GM03348 (cell line): ENCODE measurements around the gene PCDH9.

Source experiments
- DNase-seq: peaks from one replicate; pipeline ENCODE4 v3.0.0; 2012; ENCODE audit warnings: low spot score

PCDH9 gene

DNA sequence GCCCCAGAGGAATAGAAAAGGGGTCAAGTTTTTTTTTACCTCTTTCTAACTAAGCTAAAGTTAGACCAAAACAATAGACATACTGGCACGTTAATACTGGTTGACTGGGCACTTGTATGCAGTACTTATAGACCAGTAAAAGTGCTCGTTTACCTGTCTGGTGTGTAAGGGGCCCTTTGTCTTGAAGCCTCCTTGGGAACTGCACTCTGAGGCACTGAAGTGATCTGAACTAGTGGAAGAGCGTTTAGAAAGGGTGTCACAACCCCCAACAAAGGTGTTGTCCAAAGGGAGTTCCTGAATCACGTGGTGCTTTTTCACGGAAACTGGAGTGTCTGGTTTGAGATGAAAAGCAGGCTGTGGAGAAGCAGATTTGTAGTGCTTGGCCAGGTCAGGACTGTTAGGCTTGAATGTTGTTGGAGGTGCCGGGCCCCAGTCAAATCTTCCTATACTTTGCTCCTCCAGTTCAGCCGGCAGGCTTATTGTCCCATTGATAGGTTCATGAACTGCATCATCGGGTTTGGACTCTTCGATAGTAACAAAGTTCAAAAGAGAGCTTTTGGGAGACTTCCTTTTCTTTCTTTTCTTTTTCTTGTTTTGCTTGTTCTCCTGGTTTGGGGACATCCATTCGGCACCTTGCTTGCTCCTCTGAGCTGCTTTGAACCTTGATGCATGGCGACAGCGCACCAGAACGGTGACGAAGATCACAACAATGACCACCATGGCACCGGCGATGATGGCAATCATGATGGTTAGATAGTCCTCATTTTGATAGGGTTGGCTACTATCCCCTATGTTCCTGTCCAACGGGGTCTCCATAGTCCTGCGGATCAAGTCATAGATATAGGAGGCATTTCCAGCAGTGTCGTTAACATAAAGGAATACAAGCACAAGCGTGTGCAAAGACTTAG is 4.6 kb downstream of the PCDH9 start:
- DNase-seq, result no peak

DNA sequence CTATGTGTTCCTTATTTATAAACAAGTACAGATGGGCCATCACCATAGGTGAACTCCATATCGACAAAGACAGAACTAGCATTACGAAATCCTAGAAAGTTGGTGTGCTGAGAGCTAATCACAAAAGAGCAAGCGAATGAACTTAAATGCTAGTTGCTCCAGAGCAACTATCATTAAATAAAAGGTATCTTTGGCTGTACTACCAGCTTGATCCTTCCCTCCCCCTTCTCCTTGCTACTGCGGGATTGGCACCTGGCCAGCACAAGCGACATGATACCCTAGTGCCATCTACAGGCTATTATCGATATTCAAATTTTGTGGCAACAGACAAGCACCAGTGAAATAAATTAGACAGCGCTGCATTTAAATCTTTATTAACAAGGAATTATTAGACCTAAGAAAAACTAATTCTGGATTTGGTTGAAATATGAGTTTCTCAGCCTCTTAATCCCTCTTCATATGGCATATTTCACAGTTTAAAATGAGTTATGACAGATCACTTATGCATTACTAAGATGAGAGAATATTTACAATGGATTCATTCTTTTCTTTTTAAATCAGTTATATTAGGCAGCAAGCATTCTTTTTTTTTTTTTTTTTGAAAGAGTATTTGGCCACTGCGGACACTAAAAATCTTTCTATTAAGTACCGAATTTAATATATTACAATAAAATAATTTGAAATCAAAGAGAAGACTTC is 5.8 kb downstream of the PCDH9 start:
- peak; percentile 59 for DNase-seq

DNA sequence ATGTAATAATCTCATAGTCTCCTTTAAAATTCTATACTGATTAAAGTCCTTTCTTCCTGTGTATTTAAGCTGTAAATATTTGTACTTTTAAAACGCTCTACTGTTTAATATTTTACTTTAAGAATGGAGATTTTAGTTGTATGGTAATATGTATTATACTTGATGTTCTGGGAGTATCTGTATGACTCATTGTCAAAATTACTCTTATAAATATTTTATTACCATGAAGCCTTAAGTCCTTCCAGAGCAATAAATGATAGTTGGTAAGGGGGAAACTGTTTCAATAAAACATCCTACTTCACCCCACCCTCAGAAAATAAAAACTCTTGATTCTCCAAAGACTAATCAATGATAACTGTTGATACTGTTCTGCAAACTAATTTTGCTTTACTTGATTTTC is 6.4 kb downstream of the PCDH9 start:
- no peak for DNase-seq

DNA sequence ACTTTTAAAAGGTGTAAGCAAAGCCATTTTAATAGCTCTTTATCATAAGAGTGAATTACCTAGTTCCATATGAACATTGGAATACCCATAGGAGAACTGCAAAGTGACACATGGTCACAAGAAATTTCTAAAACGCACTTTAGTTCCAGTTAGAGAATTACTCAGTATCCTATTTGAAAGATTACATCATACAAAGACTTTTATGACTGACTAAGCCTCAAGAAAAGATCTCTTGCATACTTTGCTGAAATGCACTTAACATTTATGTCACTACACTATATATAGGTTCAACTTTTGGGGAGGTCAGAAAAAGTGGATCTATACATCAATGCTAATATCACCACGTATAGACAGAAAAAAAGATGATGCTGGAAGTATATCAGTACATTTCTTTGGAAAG is 7.1 kb downstream of the PCDH9 start:
- peak; percentile 13 for DNase-seq

DNA sequence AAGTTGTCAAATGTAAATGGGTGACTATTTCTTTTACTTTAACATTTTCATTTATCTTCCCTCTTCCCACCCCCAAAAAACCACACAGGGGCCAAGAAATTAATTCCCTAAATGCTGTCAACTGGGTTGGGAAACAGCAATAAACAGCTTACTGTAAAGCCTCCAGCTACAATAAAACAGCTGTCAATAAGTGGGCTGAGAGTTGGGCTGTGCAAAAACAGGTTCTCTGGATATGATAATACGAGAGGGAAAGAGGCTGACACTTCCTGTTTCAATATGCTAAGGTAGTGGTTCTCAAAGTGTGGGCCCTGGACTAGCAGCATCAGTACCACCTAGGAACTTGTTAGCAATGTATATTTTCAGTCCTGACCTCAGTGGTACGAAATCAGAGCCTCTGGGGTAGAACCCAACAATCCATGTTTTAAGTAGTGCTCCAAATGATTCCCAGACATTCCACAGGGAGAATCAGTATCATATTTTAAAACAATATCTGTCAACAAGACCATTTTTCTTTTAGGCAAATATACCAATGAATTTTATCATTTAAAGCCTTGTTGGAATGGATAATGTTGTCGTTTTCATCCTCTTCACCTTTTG is 8.4 kb downstream of the PCDH9 start:
- DNase-seq, result no peak

DNA sequence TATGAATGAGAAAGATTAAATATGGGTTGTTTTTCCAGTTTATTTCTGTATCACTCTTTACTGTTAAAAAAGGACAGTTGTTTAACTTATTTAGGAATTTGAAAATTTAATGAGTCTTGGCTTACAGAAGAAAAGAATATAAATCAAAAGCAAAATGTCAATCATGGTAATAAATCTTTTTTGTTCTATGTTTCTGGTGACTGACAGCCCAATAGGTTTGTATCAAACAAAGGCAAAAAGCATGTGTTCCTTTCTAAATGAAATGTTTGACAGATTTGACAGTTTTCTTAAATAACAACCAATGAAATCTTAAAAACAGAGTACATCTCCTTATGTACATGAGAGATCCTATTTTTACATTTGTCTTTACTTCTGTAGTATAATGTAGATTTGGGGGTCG is 11.0 kb downstream of the PCDH9 start:
- no peak for DNase-seq

DNA sequence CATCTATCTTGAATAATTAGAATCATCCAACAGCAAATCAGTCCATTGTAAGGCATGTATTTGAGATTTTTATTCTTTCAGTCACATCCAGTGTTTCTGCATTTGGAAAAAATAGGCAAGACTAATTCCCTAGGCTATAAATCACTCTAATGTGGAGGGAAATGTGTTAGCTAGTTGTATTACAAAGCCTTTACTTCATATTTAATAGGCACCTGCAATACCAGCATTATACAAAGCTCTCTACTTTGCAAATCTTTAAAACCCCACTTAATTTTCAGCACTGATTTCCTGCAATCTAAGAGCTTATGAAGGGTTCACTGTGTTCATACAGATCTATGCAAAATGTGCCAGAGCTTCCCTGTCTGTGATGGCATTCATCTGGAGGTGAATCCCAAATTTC is 12.3 kb downstream of the PCDH9 start:
- no peak for DNase-seq

DNA sequence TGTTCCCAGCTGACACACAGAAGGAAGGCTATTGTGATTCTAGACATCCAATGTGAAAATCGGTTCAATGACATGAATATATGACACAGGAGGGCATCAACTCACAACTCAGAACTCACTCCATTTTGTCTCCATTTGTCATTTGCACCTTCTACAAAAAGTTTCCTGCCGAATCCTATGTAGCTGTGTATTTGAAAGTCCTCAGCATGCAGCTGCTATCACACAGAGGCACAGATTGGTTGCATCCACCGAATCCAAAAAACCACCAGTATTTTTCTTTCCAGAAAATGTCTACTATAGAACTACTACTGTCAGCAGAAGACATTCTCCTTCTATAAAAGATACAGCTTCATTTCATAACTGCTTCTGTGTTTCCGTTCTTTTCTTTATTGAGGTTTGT is 13.3 kb downstream of the PCDH9 start:
- no peak for DNase-seq

DNA sequence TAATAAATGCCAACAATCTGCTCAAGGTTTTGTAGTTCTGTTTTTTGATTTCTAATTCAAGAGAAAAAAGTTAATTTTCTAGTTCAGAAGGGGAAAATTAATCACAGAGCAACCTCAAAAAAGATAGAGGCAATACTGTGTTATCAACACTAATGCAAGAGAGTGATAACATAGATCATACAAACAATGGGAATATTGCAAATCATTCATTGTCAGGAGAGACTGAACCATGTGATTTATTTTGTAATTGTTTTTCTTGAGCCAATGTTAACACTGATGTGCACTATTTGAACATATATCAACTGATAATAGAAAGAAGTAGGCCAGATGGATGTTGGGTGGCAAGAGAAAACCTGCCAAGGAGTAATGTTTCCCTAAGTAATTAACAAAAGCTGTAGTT is 19.9 kb downstream of the PCDH9 start:
- no peak for DNase-seq

DNA sequence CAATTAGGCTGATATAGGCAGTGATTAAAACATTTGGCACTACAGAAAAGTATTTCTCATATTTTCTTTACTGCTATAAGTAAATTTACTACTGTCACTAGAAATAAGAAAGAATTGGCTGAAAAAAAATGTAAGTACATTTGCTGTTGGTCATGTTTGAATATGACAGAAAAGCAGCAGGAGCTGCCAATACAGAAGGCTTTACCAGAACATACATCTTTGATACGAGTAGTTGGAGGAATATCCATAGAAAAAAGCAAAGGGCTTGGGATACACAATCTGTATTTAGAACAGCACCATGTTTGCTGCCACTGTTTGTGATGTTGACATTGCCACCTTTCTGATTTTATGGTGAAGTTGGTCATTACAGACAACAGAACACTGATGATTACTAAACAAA is 21.6 kb downstream of the PCDH9 start:
- DNase-seq, result no peak

DNA sequence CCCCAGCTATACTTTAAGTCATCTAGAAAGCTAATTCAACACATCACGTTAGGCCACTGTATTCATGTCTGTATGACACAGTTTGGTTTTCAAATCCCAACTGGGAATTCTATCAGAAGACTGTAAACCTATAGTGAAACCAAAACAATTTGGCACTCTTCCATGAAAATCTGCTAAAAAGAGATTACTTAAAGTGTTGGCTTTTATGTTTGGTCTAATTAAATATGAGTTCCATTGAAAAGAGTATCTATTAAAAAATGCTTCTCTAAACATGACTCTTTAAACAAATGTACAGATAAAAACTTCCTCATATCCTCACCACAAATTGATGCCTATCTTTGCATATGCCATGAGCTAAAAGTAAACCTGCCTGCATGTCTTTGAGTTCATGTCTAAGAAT is 25.4 kb downstream of the PCDH9 start:
- DNase-seq, result no peak

DNA sequence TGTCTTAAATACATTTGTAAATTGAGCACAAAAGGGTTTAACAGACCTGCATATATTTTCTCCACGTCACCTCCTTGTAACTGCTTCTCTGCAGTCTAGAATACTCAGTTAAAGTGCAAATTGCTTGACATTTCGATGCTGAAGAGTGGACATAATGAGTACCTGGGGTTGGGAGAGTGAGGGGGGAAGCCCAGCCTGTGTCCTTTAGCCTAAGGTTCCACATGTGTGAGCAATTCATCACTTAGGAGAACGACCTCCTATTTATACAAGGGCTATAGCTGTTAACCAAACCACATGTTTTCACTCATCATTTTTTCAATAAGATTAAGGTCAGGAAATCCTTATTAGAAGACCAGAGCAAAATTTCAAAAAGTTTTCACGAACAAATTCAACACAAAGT is 29.5 kb downstream of the PCDH9 start:
- DNase-seq, result no peak

DNA sequence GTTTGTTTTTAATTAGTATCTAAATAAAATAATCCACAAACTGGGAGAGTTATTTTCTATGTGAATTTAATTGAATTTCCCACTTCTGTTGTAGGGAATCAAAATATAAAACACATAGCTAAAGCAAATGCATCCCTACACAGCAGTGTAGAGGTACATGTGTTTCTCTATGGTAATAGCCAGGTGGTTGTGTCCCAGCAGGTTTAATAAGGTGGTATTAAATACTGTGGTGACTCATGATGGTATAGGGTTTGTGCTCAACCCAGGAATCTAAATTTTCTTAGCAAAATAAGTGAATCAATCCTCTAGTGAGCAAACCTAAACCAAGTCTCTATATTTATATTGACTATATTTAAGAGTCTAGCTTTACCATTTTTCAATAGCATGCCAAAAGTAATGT is 30.0 kb downstream of the PCDH9 start:
- DNase-seq, result no peak

DNA sequence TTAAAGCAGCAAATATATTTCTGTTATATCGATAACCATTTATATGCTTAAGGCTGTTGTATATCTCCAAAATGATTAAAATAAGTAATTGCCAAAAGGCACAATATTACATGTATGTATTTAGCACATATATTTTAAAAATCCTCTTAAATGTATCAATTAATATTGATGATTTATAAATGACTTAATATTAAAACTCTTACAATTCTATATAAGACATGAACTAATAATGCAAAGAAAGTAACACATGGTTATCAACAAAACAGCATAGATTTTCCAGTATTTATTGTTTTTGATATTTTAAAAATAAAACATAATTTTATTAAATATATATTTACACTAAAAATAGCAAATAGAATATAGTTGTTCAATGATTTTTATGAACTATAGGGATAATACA is 32.4 kb downstream of the PCDH9 start:
- DNase-seq, result no peak

DNA sequence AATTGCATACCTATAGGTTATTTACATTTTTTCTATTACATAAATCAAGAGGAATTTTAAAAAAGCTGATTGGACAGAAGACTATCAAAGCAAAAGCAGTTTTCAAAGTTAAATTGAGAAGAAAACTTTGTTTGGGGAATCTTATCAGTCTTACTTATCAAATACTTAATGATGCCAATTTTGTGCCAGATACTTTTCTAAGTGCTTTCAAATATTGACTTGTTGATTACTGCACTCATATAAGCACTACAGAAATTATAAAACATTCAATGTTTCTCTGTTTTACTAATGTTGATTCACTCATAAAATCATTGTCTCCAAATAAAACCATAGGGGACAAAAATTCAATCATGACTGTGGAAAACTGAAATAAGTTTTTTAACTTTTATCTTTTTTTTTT is 36.2 kb downstream of the PCDH9 start:
- DNase-seq, result no peak

DNA sequence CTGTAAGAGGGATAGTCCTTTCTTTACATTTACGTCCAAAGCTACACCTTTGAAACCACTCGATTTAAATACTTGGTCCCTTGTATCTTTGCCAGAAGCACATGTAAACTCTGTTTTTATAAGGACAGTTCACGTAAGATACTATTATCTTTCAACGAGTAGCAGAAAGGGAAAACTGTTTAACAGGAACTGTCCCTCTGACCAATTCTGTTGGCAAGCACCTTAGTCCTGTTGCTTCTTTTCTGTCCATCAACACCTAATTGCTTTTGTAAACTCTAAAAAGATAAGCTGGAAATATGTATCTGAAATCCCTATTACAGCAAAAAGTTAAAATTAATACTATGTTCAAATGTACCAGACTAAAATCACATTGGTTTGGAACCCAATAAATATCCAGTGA is 37.4 kb downstream of the PCDH9 start:
- no peak for DNase-seq

DNA sequence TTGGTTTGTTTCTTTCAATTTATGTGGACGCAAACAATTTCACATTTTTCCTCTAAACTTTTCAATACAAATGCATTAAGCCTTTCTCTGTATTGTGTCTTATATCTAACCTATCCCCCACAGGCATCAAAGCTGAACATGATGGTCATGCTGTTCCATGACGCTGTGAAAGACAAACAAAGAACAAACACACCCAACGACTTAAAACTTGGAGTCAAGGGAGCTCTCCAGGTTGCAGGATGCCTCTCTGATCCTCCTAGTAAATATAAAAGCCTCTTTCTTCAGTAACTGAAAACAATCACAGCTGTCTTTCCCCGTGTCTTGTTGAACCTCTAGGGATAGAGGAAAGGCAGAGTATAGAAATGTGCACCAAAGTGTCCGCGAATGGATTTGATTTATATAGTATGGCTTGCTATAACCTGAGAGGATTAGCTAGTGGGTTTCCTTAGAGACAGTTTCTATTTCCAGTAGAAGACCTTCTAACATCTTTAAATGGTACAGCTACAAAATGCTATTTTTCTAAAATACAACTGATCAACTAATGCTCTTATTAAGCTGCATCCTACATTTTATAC is 43.1 kb downstream of the PCDH9 start:
- DNase-seq, result no peak

DNA sequence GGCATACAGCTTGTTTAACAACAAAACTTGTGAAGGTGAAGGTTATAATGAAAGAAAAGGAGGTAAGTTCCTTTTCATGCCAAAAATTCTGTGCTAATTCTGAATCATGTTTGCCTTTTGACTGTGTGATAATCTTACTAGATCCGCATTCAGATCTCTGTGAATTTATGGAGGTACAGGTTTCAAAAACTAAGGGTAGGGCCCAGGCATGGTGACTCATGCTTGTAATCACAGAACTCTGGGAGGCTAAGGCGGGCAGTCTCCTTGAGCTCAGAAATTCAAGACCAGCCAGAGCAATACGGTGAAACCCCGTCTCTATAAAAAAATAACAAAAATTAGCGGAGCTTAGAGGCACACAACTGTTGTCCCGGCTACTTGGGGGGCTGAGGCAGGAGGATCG is 45.9 kb downstream of the PCDH9 start:
- DNase-seq, result no peak

DNA sequence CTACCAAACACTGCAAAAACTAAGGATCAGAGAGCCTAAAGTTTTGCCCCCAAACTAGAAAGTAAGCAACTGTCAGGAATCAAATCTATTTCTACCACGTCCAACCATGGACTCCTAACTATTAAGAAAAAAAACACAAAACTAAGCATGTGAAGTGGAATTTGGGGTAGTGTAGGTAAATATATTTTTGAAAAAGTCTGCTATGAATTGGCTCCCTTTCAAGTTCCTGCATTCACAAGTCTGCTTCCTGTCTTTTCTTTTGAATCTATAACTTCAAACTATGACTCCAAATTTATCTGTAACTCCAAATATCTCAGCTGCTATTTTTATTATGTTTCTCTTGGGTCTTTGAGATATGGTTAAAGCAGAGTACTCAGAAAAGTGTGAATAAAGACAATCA is 47.0 kb downstream of the PCDH9 start:
- DNase-seq, result no peak

DNA sequence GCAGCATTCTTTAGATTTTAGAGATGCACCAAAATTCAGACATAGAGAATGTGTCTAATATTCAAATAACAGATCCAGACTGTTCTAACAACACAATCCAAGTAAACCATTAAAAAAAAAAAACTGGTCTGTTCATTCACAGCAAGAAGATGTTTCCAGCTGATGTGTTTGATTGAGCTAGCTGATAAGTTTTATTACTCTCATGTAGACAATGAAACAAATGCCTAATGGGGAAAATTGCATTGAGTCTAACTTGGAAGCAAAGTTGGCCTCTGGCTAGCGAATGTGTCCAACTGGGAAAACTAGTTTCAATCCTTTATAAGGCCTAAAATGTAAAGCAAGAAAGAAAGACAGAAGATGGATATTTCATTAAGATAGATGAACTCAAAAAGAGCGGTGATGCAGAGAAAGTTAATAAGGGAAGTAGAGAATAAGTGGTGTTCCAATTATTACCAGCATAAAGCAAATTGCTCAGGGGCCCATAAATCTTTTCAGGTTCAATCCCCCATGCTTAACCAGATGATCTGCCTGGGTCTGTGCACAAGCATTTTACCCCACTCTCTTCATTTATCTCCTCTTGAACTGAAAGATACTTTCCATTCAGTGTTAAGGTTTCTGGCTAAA is 54.2 kb downstream of the PCDH9 start:
- no peak for DNase-seq

DNA sequence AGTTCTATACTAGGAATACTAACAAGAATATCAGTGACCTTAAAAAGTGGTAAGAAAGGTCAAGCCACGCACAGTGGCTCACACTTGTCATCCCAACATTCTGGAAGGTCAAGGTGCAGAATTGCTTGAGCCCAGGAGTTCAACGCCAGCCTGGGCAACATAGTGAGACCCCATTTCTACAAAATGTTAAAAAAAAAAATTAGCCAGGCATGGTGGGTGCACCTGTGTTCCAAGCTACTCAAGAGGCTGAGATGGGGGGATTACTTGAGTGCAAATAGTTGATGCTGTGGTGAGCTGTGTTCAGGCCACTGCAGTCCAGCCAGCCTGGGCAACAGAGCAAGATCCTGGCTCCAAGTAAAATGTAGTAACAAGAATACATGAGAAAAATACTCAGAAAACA is 61.8 kb downstream of the PCDH9 start:
- no peak for DNase-seq

DNA sequence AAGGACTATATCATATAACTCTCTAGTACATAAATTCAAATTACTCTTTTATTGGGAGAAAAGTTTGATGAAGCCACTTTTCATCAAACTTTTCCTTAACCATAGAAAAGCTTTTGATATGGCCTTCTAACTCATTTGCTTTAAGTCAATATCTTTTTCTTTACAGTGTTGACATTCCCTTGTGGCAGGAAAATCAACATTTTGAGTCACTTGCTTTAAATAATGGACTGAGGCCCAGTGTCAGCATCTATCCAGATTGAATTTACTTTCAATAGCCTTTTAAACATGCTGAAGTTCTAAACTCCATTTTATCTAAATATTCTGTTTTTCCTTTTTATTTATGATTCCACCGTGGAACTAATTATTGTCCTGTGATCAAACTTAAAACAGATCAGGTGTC is 62.7 kb downstream of the PCDH9 start:
- no peak for DNase-seq

DNA sequence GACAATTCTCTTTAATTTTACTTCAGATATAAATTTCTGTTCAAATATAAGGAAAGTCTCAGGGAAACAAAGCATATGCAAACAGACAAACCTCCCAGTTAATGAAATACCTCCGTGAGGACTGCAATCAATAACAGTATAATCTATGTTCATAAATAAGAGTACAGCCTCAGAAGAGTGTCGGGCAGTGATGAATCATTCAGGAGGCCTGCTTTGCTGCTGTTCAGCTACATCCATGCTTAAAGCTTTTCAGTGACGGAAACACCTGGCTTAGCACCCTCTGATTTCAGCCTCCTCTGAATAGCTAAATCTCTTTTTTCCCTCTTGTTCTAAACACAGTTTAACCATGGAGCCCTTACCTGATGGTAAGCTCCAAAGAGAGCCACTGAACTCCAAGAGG is 69.0 kb downstream of the PCDH9 start:
- no peak for DNase-seq
